GM12878 (cell line): ENCODE measurements around the gene CDK4. TPM values are rescaled to one million over a fixed set of nuclear protein-coding genes. Genes with fewer than 3 reads are reported as not detected.

Source experiments
- ATAC-seq: fragments of 200-7000 bp; cut with Tn5 transposase; 3 replicates; pipeline ENCODE4 v1.9.1; 2020; ENCODE audit warnings: mild to moderate bottlenecking, moderate library complexity
- BruUV-seq: library from RNA; stranded (reverse); fragments of 400-500 nt; replicated peaks from 2 replicates; lab custom pipeline; 2021; lab: Mats Ljungman, UMichigan
- CTCF ChIA-PET: fragments of 300-600 bp; sonication (Branson Sonifier 250); formaldehyde crosslinking; extraction: SDS; loops from one replicate; lab custom pipeline; 2021; ENCODE audit warnings: inconsistent platforms; lab: Yijun Ruan, JAX
- POLR2A ChIA-PET: fragments of 350-600 bp; formaldehyde crosslinking; extraction: SDS; loops from one replicate; lab custom pipeline; 2021; ENCODE audit warnings: inconsistent platforms; lab: Charles Lee
- RAD21 ChIA-PET: fragments of 300-600 bp; sonication (Branson Sonifier 250); formaldehyde crosslinking; loops from one replicate; lab custom pipeline; 2023; ENCODE audit warnings: antibody characterized with exemption; ENCODE audit not compliant: unreplicated experiment; lab: Charles Lee
- SMC1A ChIA-PET: fragments of 300-600 bp; sonication (Branson Sonifier 250); formaldehyde crosslinking; loops from one replicate; lab custom pipeline; 2023; ENCODE audit not compliant: unreplicated experiment, uncharacterized antibody; lab: Charles Lee
- DNase-seq: peaks from one replicate; pipeline ENCODE4 v3.0.0-alpha.2; 2011; ENCODE audit warnings: low read depth, low spot score
- FAIRE-seq: peaks from 3 replicates; lab custom pipeline; 2011; peaks lifted over from hg19 to GRCh38; lab: Jason Lieb, UNC
- H2AFZ ChIP-seq: 2 replicates; pipeline ENCODE4 v1.6.0; 2011; ENCODE audit warnings: low read depth, low read length, control low read depth; ENCODE audit not compliant: control insufficient read depth
- H3K27ac ChIP-seq: 2 replicates; pipeline ENCODE4 v1.5.1; 2011; ENCODE audit warnings: control low read depth; ENCODE audit not compliant: control insufficient read depth, insufficient read depth
- H3K27me3 ChIP-seq, 2 experiments: replicated peaks in 1 of 2; 2 replicates each; pipeline versions ENCODE4 v1.6.0 to v1.6.1; 2011; ENCODE audit warnings: low read length in 1 of 2; ENCODE audit not compliant: control insufficient read depth in 2 of 2, insufficient read depth in 2 of 2
- H3K36me3 ChIP-seq, 2 experiments: 2 replicates each; pipeline ENCODE4 v1.5.1; 2011; ENCODE audit warnings: low read length in 1 of 2; ENCODE audit not compliant: control insufficient read depth in 2 of 2, insufficient read depth in 2 of 2
- H3K4me1 ChIP-seq: 2 replicates; pipeline ENCODE4 v1.6.1; 2011; ENCODE audit warnings: mild to moderate bottlenecking, low read length, moderate library complexity, mixed read lengths; ENCODE audit not compliant: control insufficient read depth, insufficient read depth
- H3K4me2 ChIP-seq: 2 replicates; pipeline ENCODE4 v1.6.0; 2011; ENCODE audit warnings: control low read depth; ENCODE audit not compliant: control insufficient read depth, insufficient read depth
- H3K4me3 ChIP-seq: fragments of 200-600 bp; sonication (generic); 2 replicates; pipeline ENCODE4 v1.5.1; 2016
- H3K79me2 ChIP-seq: 2 replicates; pipeline ENCODE4 v1.6.0; 2011; ENCODE audit warnings: low read length; ENCODE audit not compliant: control insufficient read depth, insufficient read depth
- H3K9ac ChIP-seq: 2 replicates; pipeline ENCODE4 v1.8.0; 2011; ENCODE audit warnings: low read length, control low read depth, mixed read lengths; ENCODE audit not compliant: control insufficient read depth, insufficient read depth
- H3K9me3 ChIP-seq: replicated peaks from 3 replicates; pipeline ENCODE4 v1.5.1; 2011; ENCODE audit warnings: mild to moderate bottlenecking, low read length; ENCODE audit not compliant: control insufficient read depth, insufficient read depth
- H4K20me1 ChIP-seq: 2 replicates; pipeline ENCODE4 v1.6.0; 2011; ENCODE audit not compliant: control insufficient read depth, insufficient read depth
- ATF2 ChIP-seq: IDR thresholded peaks from 2 replicates; pipeline ENCODE4 v1.6.1; 2012; ENCODE audit warnings: low read length, inconsistent platforms
- BCL3 ChIP-seq: IDR thresholded peaks from 2 replicates; pipeline ENCODE4 v1.6.1; 2011; ENCODE audit warnings: borderline replicate concordance, low read depth, mild to moderate bottlenecking, moderate library complexity, low read length; ENCODE audit not compliant: insufficient read depth, poor library complexity, severe bottlenecking
- IRF5 ChIP-seq: fragments of 450-650 bp; IDR thresholded peaks from 2 replicates; pipeline ENCODE4 v1.6.1; 2017; ENCODE audit warnings: borderline replicate concordance
- KLF5 ChIP-seq: fragments of 450-650 bp; IDR thresholded peaks from 2 replicates; pipeline ENCODE4 v1.6.1; 2014; ENCODE audit warnings: mild to moderate bottlenecking; ENCODE audit not compliant: partially characterized antibody
- MEF2B ChIP-seq: fragments of 450-650 bp; IDR thresholded peaks from 2 replicates; pipeline ENCODE4 v1.6.1; 2018; ENCODE audit warnings: mild to moderate bottlenecking, moderate library complexity; ENCODE audit not compliant: partially characterized antibody, poor library complexity, severe bottlenecking
- NR2C1 ChIP-seq: fragments of 450-650 bp; IDR thresholded peaks from 2 replicates; pipeline ENCODE4 v1.6.1; 2017; ENCODE audit warnings: antibody characterized with exemption, mild to moderate bottlenecking, moderate library complexity
- PRDM15 ChIP-seq: fragments of 450-650 bp; formaldehyde crosslinking; IDR thresholded peaks from 2 replicates; pipeline ENCODE4 v1.4.0; 2020; ENCODE audit warnings: mild to moderate bottlenecking, moderate library complexity
- RCOR1 ChIP-seq: conservative IDR thresholded peaks from 2 replicates; pipeline ENCODE4 v1.6.1; 2012; ENCODE audit warnings: low read depth, low read length, improper control_type of control experiment
- SP1 ChIP-seq: IDR thresholded peaks from one replicate; pipeline ENCODE4 v1.6.1; 2011; ENCODE audit warnings: low read depth, low read length
- ZZZ3 ChIP-seq: IDR thresholded peaks from 2 replicates; pipeline ENCODE4 v1.6.1; 2011; ENCODE audit warnings: low read depth; ENCODE audit not compliant: control insufficient read depth, insufficient read length
- WGBS: methylation state at CpG from one replicate; pipeline ENCODE4 v1.1.6; 2016; ENCODE audit warnings: low lambda C conversion rate; ENCODE audit not compliant: insufficient replicate concordance, insufficient coverage; ENCODE audit errors: missing lambda C conversion rate; 5-methylcytosine and 5-hydroxymethylcytosine counted together
- in situ Hi-C: fragments of 300-500 bp; cut with MboI; formaldehyde crosslinking; loops from 9 replicates; pipeline ENCODE4 v1.14.3; 2018; ENCODE audit warnings: mixed read lengths
- intact Hi-C: fragments of 100-400 bp; cut with micrococcal nuclease; formaldehyde crosslinking; loops from one replicate; pipeline ENCODE4 v1.14.2; 2022; ENCODE audit not compliant: unreplicated experiment
- polyA plus RNA-seq, 11 experiments: library from polyadenylated mRNA; depleted of rRNA in 4 of 11; unstranded in 6 of 11; stranded (reverse) in 5 of 11; fragments of >200 nt; fragmentation: Nextera tagmentation in 4 of 11; fragmentation: Illumina TruSeq in 1 of 11; extraction: Ambion mirVana in 4 of 11; extraction: Trizol in 1 of 11; gene quantifications; 1 replicate in 1 of 11; 2 replicates in 10 of 11; pipeline versions ENCODE4 v1.2.1 to v1.2.3, GENCODE V29; 2011 to 2016; ENCODE audit warnings: inconsistent platforms in 2 of 11, missing spikeins in 2 of 11, low read depth in 1 of 11
- total RNA-seq, 4 experiments: library from RNA; depleted of rRNA in 3 of 4; stranded (reverse); fragments of >200 nt in 3 of 4; fragmentation: Illumina TruSeq in 1 of 4; extraction: Trizol in 1 of 4; gene quantifications; 2 replicates each; pipeline versions ENCODE4 v1.2.1 to v1.2.3, GENCODE V29; 2013 to 2021

CDK4 gene
- total and polyA plus RNA-seq, 10 of the 15 experiments (the other 5 are each of a cell fraction or from before 2014, with no cell fraction given), result 26.1 to 385 (median 221) TPM

- no peak for DNase-seq
- ATAC-seq, result no peak
- in situ Hi-C loops (no loop called here), intact Hi-C loops (no loop called here)
- H3K27ac ChIP-seq, result no peak overlapping the region
- H3K4me3 ChIP-seq, result no peak overlapping the region
- H3K36me3 ChIP-seq, result peaks cover 0 to 14% of the 10 kb centered on the region in 2 experiments
- H3K9ac ChIP-seq, result no peak overlapping the region
- FAIRE-seq, result no peak
- no peak for TF ChIP-seq IRF5
- TF ChIP-seq MEF2B, result no peak
- no peak for TF ChIP-seq KLF5
- TF ChIP-seq PRDM15 (CRISPR knock-in tag), result no peak
- no peak for TF ChIP-seq NR2C1
- TF ChIP-seq RCOR1, result no peak
- no peak for TF ChIP-seq ATF2
- TF ChIP-seq SP1, result no peak
- TF ChIP-seq ZZZ3, result no peak
- no peak for TF ChIP-seq BCL3
- no peaks in the 10 kb centered on the region for H4K20me1 ChIP-seq
- peak overlapping the region; percentile 89 for H3K4me2 ChIP-seq
- POLR2A ChIA-PET, result interaction anchor here (0.9 to 1.5 kb wide), 2 partner anchors 27 to 115 kb away, joined by 3 read pairs; no protein-coding TSS in a partner anchor
- RAD21 ChIA-PET, result interaction anchor here (1.0 to 1.4 kb wide), 3 partner anchors 27 to 122 kb away, joined by 3 to 5 read pairs (median 3); no protein-coding TSS in a partner anchor
- H3K27me3 ChIP-seq, result no peaks in the 10 kb centered on the region
- peaks cover 15% of the 10 kb centered on the region for H3K79me2 ChIP-seq
- peaks cover 8% of the 10 kb centered on the region; the same call in 1 of the 2 replicates for H3K4me1 ChIP-seq
- BruUV-seq, result TSS peak; percentile 72
- WGBS, result 86% methylated on average over 11 of the region's 11 CpGs
- no peaks in the 10 kb centered on the region for H3K9me3 ChIP-seq
- CTCF ChIA-PET, result interaction anchor here (0.6 to 2.7 kb wide), 13 partner anchors 8 to 174 kb away, joined by 3 to 12 read pairs (median 5); no protein-coding TSS in a partner anchor
- SMC1A ChIA-PET, result interaction anchor here (0.7 to 2.0 kb wide), 5 partner anchors 9 to 115 kb away, joined by 3 to 6 read pairs (median 3); no protein-coding TSS in a partner anchor
- no peak overlapping the region for H2AFZ ChIP-seq
Observed at GRCh38 chr12:57783861-57784260, 31.8 kb upstream of the CDK4 start.
